OCI-LY3 (cell line): Measurements from ENCODE around the gene ANKRD33B.
A peak's percentile ranks its signal among the peaks of the same experiment; 100 is the strongest.

Source experiments
- H2AFZ ChIP-seq: fragments of 200-600, 300-600 bp; shearing (Covaris generic); 2 replicates; pipeline ENCODE4 v1.6.0; 2014; ENCODE audit warnings: antibody characterized with exemption, low read depth, low read length
- H3K27ac ChIP-seq: fragments of 200-600, 300-600 bp; sonication (generic); 2 replicates; pipeline ENCODE4 v1.5.1; 2014; ENCODE audit warnings: mild to moderate bottlenecking, low read length, moderate library complexity, mixed read lengths
- H3K27me3 ChIP-seq: fragments of 200-600, 300-600 bp; sonication (generic); 2 replicates; pipeline ENCODE4 v1.6.1; 2014; ENCODE audit warnings: low read depth, low read length, mixed read lengths
- H3K36me3 ChIP-seq: fragments of 200-600, 300-600 bp; sonication (generic); replicated peaks from 2 replicates; pipeline ENCODE3; 2014; ENCODE audit warnings: low read depth, low read length, mixed read lengths
- H3K4me1 ChIP-seq: fragments of 300-600, 200-600 bp; sonication (generic); 2 replicates; pipeline ENCODE4 v1.6.1; 2014; ENCODE audit warnings: low read length, mixed read lengths
- H3K4me2 ChIP-seq: fragments of 200-600, 300-600 bp; sonication (generic); 2 replicates; pipeline ENCODE4 v1.6.1; 2014; ENCODE audit warnings: low read length, mixed read lengths
- H3K4me3 ChIP-seq: fragments of 300-600, 200-600 bp; sonication (generic); 2 replicates; pipeline ENCODE4 v1.5.1; 2014; ENCODE audit warnings: antibody characterized with exemption, mild to moderate bottlenecking, low read length, moderate library complexity
- H3K79me2 ChIP-seq: fragments of 300-600, 200-600 bp; shearing (Covaris generic); 2 replicates; pipeline ENCODE4 v1.6.1; 2014; ENCODE audit warnings: mild to moderate bottlenecking, low read length, mixed read lengths
- H3K9ac ChIP-seq: fragments of 300-600, 200-600 bp; shearing (Covaris generic); 2 replicates; pipeline ENCODE4 v1.6.0; 2014; ENCODE audit warnings: mild to moderate bottlenecking, low read length, moderate library complexity
- H3K9me3 ChIP-seq: fragments of 200-600, 300-600 bp; shearing (Covaris generic); 2 replicates; pipeline ENCODE4 v1.6.1; 2014; ENCODE audit warnings: low read length, mixed read lengths; ENCODE audit not compliant: insufficient read depth
- H4K20me1 ChIP-seq: fragments of 200-600, 300-600 bp; sonication (generic); 2 replicates; pipeline ENCODE4 v1.6.1; 2016; ENCODE audit warnings: low read length, mixed read lengths; ENCODE audit not compliant: insufficient read depth
- CTCF ChIP-seq: fragments of 200-600, 300-600 bp; sonication (generic); IDR thresholded peaks from 2 replicates; pipeline ENCODE4 v1.5.1; 2014; ENCODE audit warnings: antibody characterized with exemption, low read length, low read depth
- EZH2phosphoT487 ChIP-seq: fragments of 200-600 bp; shearing (Covaris generic); IDR thresholded peaks from 2 replicates; pipeline ENCODE4 v1.6.1; 2018; ENCODE audit warnings: antibody characterized with exemption, mixed run types, low read depth

ANKRD33B gene

GRCh38 chr5:10631316-10631996, 67.6 kb downstream of the ANKRD33B start:
- H4K20me1 ChIP-seq, result no peaks in the 10 kb centered on the region
- peaks cover 21% of the 10 kb centered on the region for H3K36me3 ChIP-seq
- TF ChIP-seq EZH2phosphoT487 (no peak), CTCF (no peak)
- peak overlapping the region; percentile 86 for H3K9ac ChIP-seq
- H3K4me1 ChIP-seq, result peaks cover 90% of the 10 kb centered on the region
- H3K27ac ChIP-seq, result peak overlapping the region; percentile 99
- H3K9me3 ChIP-seq, result no peaks in the 10 kb centered on the region
- peaks cover 81% of the 10 kb centered on the region for H3K79me2 ChIP-seq
- H3K27me3 ChIP-seq, result no peaks in the 10 kb centered on the region
- peak overlapping the region; percentile 71 for H3K4me3 ChIP-seq
- H3K4me2 ChIP-seq, result peak overlapping the region; percentile 88
- no peak overlapping the region for H2AFZ ChIP-seq

- peak overlapping the region; percentile 71 for H3K4me3 ChIP-seq
These were observed 68.4 kb downstream of the ANKRD33B start for GRCh38 chr5:10632110-10632761.

GRCh38 chr5:10633271-10634049, 69.6 kb downstream of the ANKRD33B start:
- Histone ChIP-seq H3K36me3 (peaks cover 31% of the 10 kb centered on the region), H3K9ac (peak overlapping the region; percentile 68), H3K27me3 (no peaks in the 10 kb centered on the region), H3K4me2 (peak overlapping the region; percentile 49), H3K4me3 (peak overlapping the region; percentile 10; the same call in 1 of the 2 replicates), H3K4me1 (peaks cover 86% of the 10 kb centered on the region), H3K9me3 (no peaks in the 10 kb centered on the region), H4K20me1 (no peaks in the 10 kb centered on the region), H3K79me2 (peaks cover 81% of the 10 kb centered on the region), H3K27ac (peak overlapping the region; percentile 99), H2AFZ (no peak overlapping the region)
- TF ChIP-seq EZH2phosphoT487, result no peak
- TF ChIP-seq CTCF, result no peak

More at GRCh38 chr5:10632110-10632761, 68.4 kb downstream of the ANKRD33B start:
- peaks cover 81% of the 10 kb centered on the region for H3K79me2 ChIP-seq
- H3K9me3 ChIP-seq, result no peaks in the 10 kb centered on the region
- no peaks in the 10 kb centered on the region for H3K27me3 ChIP-seq
- peak overlapping the region; percentile 99 for H3K27ac ChIP-seq
- peaks cover 21% of the 10 kb centered on the region for H3K36me3 ChIP-seq
- peaks cover 90% of the 10 kb centered on the region for H3K4me1 ChIP-seq
- H3K4me2 ChIP-seq, result peak overlapping the region; percentile 88
- no peak overlapping the region for H2AFZ ChIP-seq
- no peaks in the 10 kb centered on the region for H4K20me1 ChIP-seq
- no peak for TF ChIP-seq CTCF
- no peak for TF ChIP-seq EZH2phosphoT487
- H3K9ac ChIP-seq, result peak overlapping the region; percentile 86

- Histone ChIP-seq H2AFZ (no peak overlapping the region), H4K20me1 (no peaks in the 10 kb centered on the region), H3K4me1 (peaks cover 80% of the 10 kb centered on the region), H3K27ac (peak overlapping the region; percentile 99), H3K79me2 (peaks cover 78% of the 10 kb centered on the region), H3K4me3 (peak overlapping the region; percentile 3; the same call in 1 of the 2 replicates), H3K9ac (peak overlapping the region; percentile 68), H3K9me3 (no peaks in the 10 kb centered on the region), H3K27me3 (no peaks in the 10 kb centered on the region), H3K36me3 (peaks cover 33% of the 10 kb centered on the region), H3K4me2 (peak overlapping the region; percentile 49)
- TF ChIP-seq CTCF (no peak), EZH2phosphoT487 (no peak)
These were observed 70.2 kb downstream of the ANKRD33B start for GRCh38 chr5:10634050-10634449.
